ENCODE data around the gene IER2.

The IER2 gene

DNA sequence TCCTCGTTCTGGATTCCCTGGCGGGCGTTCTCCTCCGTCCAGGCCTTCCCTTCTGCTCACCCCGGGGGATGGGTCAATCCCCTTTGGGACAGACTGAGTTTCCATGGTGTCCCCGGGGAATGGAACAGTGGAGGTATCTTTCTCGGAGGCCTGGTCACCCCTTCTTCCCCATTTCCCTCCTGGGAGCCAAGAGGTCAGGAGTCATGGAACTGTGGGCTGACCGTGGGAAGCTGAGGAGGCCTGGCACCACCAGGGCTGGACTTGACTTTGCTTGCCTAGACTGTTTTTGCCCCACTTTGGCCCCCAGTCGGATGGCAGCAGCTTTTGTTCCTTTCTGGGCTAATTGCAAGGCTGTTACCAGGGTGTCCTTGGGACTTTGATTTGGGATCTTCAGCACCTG, 30.2 kb upstream of the IER2 start:
- no peak overlapping the region for H3K4me3 ChIP-seq (ENCODE audit: low read length)
- TF ChIP-seq, protein P1, sequence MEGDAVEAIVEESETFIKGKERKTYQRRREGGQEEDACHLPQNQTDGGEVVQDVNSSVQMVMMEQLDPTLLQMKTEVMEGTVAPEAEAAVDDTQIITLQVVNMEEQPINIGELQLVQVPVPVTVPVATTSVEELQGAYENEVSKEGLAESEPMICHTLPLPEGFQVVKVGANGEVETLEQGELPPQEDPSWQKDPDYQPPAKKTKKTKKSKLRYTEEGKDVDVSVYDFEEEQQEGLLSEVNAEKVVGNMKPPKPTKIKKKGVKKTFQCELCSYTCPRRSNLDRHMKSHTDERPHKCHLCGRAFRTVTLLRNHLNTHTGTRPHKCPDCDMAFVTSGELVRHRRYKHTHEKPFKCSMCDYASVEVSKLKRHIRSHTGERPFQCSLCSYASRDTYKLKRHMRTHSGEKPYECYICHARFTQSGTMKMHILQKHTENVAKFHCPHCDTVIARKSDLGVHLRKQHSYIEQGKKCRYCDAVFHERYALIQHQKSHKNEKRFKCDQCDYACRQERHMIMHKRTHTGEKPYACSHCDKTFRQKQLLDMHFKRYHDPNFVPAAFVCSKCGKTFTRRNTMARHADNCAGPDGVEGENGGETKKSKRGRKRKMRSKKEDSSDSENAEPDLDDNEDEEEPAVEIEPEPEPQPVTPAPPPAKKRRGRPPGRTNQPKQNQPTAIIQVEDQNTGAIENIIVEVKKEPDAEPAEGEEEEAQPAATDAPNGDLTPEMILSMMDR (conservative IDR thresholded peaks at IDR 0.05; ENCODE audit: low read depth, low read length): no peak
- DNase-seq (ENCODE audit: low read depth): no peak

DNA sequence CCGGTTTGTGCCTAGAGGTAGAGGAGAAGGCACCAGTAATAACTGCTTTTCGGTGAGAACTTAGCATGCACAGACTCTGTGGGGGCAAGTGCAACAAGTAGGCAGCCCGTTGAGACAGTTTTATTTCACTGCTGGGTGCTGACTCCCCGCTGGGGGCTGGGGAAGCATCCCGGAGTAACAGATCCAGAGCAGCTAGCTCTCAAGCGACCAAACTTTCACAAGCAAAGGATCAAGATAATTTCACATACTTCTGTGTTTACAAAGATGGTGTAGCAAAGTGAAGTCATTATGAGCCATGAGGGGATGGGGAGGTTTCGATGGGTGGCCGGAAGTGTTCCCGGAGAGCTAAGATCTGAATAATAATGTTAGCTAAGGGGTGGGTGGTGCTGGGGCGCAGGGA, 29.4 kb upstream of the IER2 start:
- TF ChIP-seq, protein P1 (conservative IDR thresholded peaks at IDR 0.05; ENCODE audit: low read depth, low read length): no peak
- no peak for DNase-seq (ENCODE audit: low read depth)
- no peak overlapping the region for H3K4me3 ChIP-seq (ENCODE audit: low read length)

DNA sequence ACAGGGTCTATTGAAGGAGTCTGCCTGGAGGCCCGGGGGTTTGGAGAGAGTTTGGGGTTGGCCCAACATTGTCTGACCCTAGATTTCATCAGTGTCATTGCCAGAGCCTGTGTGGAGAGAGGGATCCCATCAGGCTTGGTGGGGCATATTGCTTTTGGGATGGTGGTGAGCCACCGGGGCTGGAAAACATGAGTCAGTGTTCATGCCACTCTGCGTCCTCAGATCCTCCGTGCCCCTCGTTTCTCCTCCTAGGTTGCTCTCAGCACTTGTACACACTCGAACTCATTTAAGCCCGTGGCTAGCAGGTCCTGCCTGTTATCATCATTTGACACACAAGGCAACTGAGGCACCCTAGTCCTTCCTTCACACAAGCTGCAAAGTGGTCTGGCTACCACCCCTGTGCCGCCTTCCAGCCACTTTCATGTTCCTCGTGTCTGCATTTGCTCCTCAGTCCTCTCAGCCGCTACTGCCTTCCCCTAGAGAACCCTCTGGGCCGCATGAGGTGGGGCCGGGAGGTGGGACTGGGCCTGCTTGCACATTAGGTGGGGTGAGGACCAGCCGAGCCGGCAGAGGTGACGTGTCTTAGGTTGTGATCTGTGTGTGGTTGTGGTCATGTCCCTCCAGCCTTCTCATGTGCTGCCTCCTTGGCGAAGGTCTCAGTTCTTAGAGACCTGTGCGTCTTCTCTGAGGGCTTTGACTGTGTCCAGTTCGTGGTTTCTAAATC, 28.5 kb upstream of the IER2 start:
- no peak for DNase-seq (ENCODE audit: low read depth)
- TF ChIP-seq, protein P1 (conservative IDR thresholded peaks at IDR 0.05; ENCODE audit: low read depth, low read length): no peak
- no peak overlapping the region for H3K4me3 ChIP-seq (ENCODE audit: low read length)

DNA sequence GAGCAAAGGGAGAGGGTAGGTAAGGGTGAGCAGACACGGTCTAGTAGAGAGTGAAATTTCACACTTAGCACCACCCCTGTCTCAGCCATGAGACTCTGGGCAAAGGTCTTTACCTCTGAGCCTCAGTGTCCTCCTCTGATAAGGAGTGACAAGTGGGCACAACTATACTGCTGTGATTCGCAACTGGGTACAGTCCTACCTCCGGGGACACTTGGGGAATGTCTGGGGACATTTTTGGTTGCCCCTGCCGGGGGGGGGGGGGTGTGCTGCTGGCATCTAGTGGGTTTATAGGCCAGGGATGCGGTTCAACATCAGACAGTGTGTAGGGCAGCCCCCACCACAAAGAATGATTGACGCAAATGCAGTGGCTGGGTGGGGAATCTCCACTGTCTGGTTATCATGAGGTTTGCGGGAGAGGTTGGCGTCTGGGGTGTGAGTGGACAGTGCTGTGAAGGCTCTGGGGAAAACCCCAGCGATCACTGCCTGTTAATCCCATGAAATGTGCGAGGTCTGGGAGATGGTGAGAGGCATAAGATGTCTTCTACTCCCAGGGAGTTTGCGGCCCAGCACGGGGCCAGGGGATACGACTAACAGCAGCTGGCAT, 27.8 kb upstream of the IER2 start:
- no peak for DNase-seq (ENCODE audit: low read depth)
- TF ChIP-seq, protein P1 (conservative IDR thresholded peaks at IDR 0.05; ENCODE audit: low read depth, low read length): no peak
- no peak overlapping the region for H3K4me3 ChIP-seq (ENCODE audit: low read length)

DNA sequence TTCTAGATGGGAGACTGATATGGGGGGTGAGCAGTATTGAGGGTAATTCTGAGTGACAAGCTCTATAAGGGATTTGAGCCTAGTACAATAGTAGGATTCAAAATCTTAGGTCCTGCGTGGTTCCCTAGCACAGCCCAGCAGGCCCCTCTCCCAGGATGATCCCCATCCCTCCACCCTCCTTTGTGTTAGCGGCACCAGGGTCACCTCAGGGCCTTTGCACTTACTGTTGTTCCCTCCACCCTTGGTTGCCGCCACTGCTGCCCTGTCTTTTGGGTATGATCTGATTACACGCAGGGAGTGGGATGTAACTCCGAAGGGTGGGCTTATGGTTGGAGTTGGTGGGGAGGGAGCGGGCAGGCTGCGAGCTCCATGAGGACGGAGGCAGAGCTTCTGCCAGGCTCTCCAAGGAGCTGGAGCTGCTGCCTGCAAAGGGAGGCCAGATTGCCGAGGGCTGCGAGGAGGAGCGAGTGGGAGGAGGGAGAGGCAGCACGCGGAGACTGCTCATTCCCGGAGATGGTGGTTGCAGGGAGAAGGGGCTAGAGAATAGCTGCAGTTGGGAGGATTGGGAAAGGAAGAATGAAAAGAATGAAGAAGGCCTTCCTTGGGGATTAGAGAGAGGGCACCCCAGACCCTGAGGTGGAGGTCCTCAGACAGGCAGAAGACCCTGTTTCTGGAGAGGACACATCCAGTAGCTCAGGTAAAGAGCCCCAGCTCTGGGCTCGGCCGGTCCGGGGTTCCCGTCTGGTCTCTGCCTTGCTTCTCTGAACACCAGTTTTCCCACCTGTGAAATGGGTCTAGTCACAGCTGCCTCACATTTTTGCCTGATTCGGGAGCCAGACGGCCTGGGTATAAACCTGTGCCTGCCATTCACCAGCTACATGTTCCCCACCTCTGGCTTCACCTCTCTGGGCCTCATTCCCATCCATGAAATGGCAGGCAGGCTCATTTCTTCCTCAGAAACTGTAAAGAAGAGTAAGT, 26.9 kb upstream of the IER2 start:
- no peak for DNase-seq (ENCODE audit: low read depth)
- no peak overlapping the region for H3K4me3 ChIP-seq (ENCODE audit: low read length)
- TF ChIP-seq, protein P1 (conservative IDR thresholded peaks at IDR 0.05; ENCODE audit: low read depth, low read length): no peak

DNA sequence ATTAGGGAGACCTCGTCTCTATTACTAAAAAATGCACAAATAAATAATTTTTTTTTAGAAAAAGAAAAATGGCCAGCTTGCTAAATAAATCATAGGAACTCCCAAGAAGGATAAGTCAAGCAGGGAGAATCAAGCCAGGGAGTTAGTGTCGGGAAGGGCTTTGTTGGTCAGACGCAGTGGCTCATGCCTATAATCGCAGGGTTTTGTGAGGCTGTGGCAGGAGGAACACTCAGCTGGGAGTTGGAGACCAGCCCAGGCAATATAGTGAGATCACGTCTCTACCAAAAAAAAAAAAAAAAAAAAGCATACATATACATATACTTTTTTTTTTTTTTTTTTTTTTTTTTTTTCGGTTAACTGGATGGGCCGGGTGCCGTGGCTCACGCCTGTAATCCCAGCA, 23.2 kb upstream of the IER2 start:
- DNase-seq (ENCODE audit: low read depth): no peak
- H3K4me3 ChIP-seq (ENCODE audit: low read length): no peak overlapping the region
- TF ChIP-seq, protein P1 (conservative IDR thresholded peaks at IDR 0.05; ENCODE audit: low read depth, low read length): no peak

Measured in retinal pigment epithelial cell (primary cell).